ENCODE data around the gene ACTG2. TPM values are rescaled to one million over a fixed set of nuclear protein-coding genes. Genes with fewer than 3 reads are reported as not detected.

ACTG2 gene
- total and polyA plus RNA-seq, 2 donors (not counting 1 experiment from before 2014, with no cell fraction given): not detected

GRCh38 chr2:73965053-73965452 is 72.2 kb downstream of the ACTG2 start:
- Mint-ChIP-seq H3K9me3 (ENCODE audit: insufficient read depth) (peaks cover 3% of the 10 kb centered on the region), H3K27ac (no peak overlapping the region), H3K27me3 (no peaks in the 10 kb centered on the region), H3K4me1 (peaks cover 9% of the 10 kb centered on the region), H3K4me3 (no peak overlapping the region)
- Histone ChIP-seq H3K27me3 (replicated peaks in 1 of 4; ENCODE audit: control extremely low read depth in 1 of 4, control insufficient read depth in 3 of 4, insufficient read depth in 4 of 4, low read length in 3 of 4) (no peaks in the 10 kb centered on the region), H3K4me3 (ENCODE audit: control extremely low read depth in 1 of 5, extremely low read depth in 1 of 5, insufficient read depth in 1 of 5, low read depth in 2 of 5, low read length in 4 of 5) (no peak overlapping the region), H4K20me1 (ENCODE audit: control insufficient read depth, insufficient read depth, low read length, poor library complexity, severe bottlenecking) (no peaks in the 10 kb centered on the region), H3K36me3 (replicated peaks in 1 of 2; ENCODE audit: control extremely low read depth in 1 of 2, control insufficient read depth in 1 of 2, extremely low read depth in 1 of 2, insufficient read depth in 2 of 2, low read length in 1 of 2) (no peaks in the 10 kb centered on the region), H2AFZ (ENCODE audit: insufficient read depth, low read depth, low read length, poor library complexity, severe bottlenecking) (no peak overlapping the region), H3K27ac (ENCODE audit: low read length in 2 of 2) (no peak overlapping the region), H3K4me1 (ENCODE audit: control insufficient read depth in 2 of 2, insufficient read depth in 2 of 2, low read length in 2 of 2) (peaks cover 3 to 4% of the 10 kb centered on the region in 2 donors), H3K9me3 (ENCODE audit: control extremely low read depth in 1 of 3, control insufficient read depth in 2 of 3, insufficient read depth in 1 of 3, low read length in 2 of 3) (peaks cover 0 to 3% (median 2%) of the 10 kb centered on the region in 3 donors), H3K4me2 (replicated peaks; ENCODE audit: low read depth, low read length, poor library complexity, severe bottlenecking) (no peak overlapping the region), H3K79me2 (ENCODE audit: control insufficient read depth, insufficient read depth, low read length) (no peaks in the 10 kb centered on the region), H3K9ac (ENCODE audit: low read length) (no peak overlapping the region)
- intact Hi-C loops (cut with micrococcal nuclease): no loop called here
- ChIA-PET CTCF (interaction anchor here (1.2 kb wide), 1 partner anchor 156 kb away, joined by 3 read pairs; no protein-coding TSS in a partner anchor), POLR2A (no interaction called here)
- DNase-seq (no peak), ATAC-seq (ENCODE audit: low read depth) (no peak)
- 83% methylated on average over 3 of the region's 3 CpGs for WGBS (ENCODE audit: insufficient coverage)
- TF ChIP-seq CTCF (IDR thresholded peaks at IDR 0.05): no peak
- TF ChIP-seq EZH2 (IDR thresholded peaks at IDR 0.05; ENCODE audit: borderline replicate concordance, insufficient read depth, low read depth, low read length, poor library complexity, severe bottlenecking): no peak

GRCh38 chr2:73968357-73968937 is 75.6 kb downstream of the ACTG2 start:
- Mint-ChIP-seq H3K27ac (no peak overlapping the region), H3K4me1 (peaks cover 43% of the 10 kb centered on the region), H3K4me3 (no peak overlapping the region), H3K9me3 (ENCODE audit: insufficient read depth) (no peaks in the 10 kb centered on the region), H3K27me3 (no peaks in the 10 kb centered on the region)
- no peak overlapping the region for H3K4me2 ChIP-seq (replicated peaks; ENCODE audit: low read depth, low read length, poor library complexity, severe bottlenecking)
- intact Hi-C loops (cut with micrococcal nuclease): no loop called here
- ChIA-PET CTCF (no interaction called here), POLR2A (no interaction called here)
- no peak overlapping the region for H3K9ac ChIP-seq (ENCODE audit: low read length)
- H3K4me1 ChIP-seq (ENCODE audit: control insufficient read depth in 2 of 2, insufficient read depth in 2 of 2, low read length in 2 of 2): peaks cover 35 to 38% of the 10 kb centered on the region in 2 donors
- no peak overlapping the region for H3K27ac ChIP-seq (ENCODE audit: low read length in 2 of 2)
- no peaks in the 10 kb centered on the region for H3K79me2 ChIP-seq (ENCODE audit: control insufficient read depth, insufficient read depth, low read length)
- H4K20me1 ChIP-seq (ENCODE audit: control insufficient read depth, insufficient read depth, low read length, poor library complexity, severe bottlenecking): no peaks in the 10 kb centered on the region
- no peak overlapping the region for H3K4me3 ChIP-seq (ENCODE audit: control extremely low read depth in 1 of 5, extremely low read depth in 1 of 5, insufficient read depth in 1 of 5, low read depth in 2 of 5, low read length in 4 of 5)
- no peaks in the 10 kb centered on the region for H3K9me3 ChIP-seq (ENCODE audit: control extremely low read depth in 1 of 3, control insufficient read depth in 2 of 3, insufficient read depth in 1 of 3, low read length in 2 of 3)
- TF ChIP-seq EZH2 (IDR thresholded peaks at IDR 0.05; ENCODE audit: borderline replicate concordance, insufficient read depth, low read depth, low read length, poor library complexity, severe bottlenecking) (no peak), CTCF (IDR thresholded peaks at IDR 0.05) (no peak)
- DNase-seq (no peak), ATAC-seq (ENCODE audit: low read depth) (no peak)
- WGBS (ENCODE audit: insufficient coverage): 86% methylated on average over 4 of the region's 8 CpGs
- H3K27me3 ChIP-seq (replicated peaks in 1 of 4; ENCODE audit: control extremely low read depth in 1 of 4, control insufficient read depth in 3 of 4, insufficient read depth in 4 of 4, low read length in 3 of 4): no peaks in the 10 kb centered on the region
- no peaks in the 10 kb centered on the region for H3K36me3 ChIP-seq (replicated peaks in 1 of 2; ENCODE audit: control extremely low read depth in 1 of 2, control insufficient read depth in 1 of 2, extremely low read depth in 1 of 2, insufficient read depth in 2 of 2, low read length in 1 of 2)
- no peak overlapping the region for H2AFZ ChIP-seq (ENCODE audit: insufficient read depth, low read depth, low read length, poor library complexity, severe bottlenecking)

All from B cell (primary cell).